GM21515 (cell line): Measurements from ENCODE around the gene PNLIPRP3.
"Not testable (repeated sequence)": the region's sequence is repeated elsewhere in the genome, so short reads cannot be mapped to it uniquely, and the experiment has no call there.

ENCODE experiments used
- ATAC-seq: cut with Tn5 transposase; IDR thresholded peaks from one replicate; pipeline ENCODE4 v1.9.1; 2021; ENCODE audit not compliant: unreplicated experiment

PNLIPRP3 gene

GRCh38 chr10:116427671-116428070, at the start of gene PNLIPRP3:
Gene PNLIPRP3 (plus strand): TSS chr10:116427847. CDS start chr10:116428013, 166 bp downstream.
- no peak for ATAC-seq

GRCh38 chr10:116382290-116382689, 45.4 kb upstream of the PNLIPRP3 start:
- no peak for ATAC-seq

- no peak for ATAC-seq
These were observed 42.3 kb upstream of the PNLIPRP3 start for GRCh38 chr10:116385311-116385710.

- ATAC-seq, result peak; percentile 50
These were observed 41.4 kb upstream of the PNLIPRP3 start for GRCh38 chr10:116385994-116386809.

- ATAC-seq, result not testable (repeated sequence)
These were observed 34.3 kb upstream of the PNLIPRP3 start for GRCh38 chr10:116393246-116393831.

- ATAC-seq, result no peak
These were observed 32.2 kb upstream of the PNLIPRP3 start for GRCh38 chr10:116395223-116395985.

- ATAC-seq, result no peak
These were observed 29.4 kb upstream of the PNLIPRP3 start for GRCh38 chr10:116398224-116398623.

GRCh38 chr10:116402858-116403257, 24.8 kb upstream of the PNLIPRP3 start:
- ATAC-seq, result no peak

- ATAC-seq, result no peak
These were observed 23.9 kb upstream of the PNLIPRP3 start for GRCh38 chr10:116403740-116404250.

- ATAC-seq, result no peak
These were observed 18.9 kb upstream of the PNLIPRP3 start for GRCh38 chr10:116408719-116409118.

GRCh38 chr10:116410351-116410750, 17.3 kb upstream of the PNLIPRP3 start:
- ATAC-seq, result no peak

GRCh38 chr10:116417821-116418220, 9.8 kb upstream of the PNLIPRP3 start:
- ATAC-seq, result no peak

- no peak for ATAC-seq
These were observed 9.3 kb upstream of the PNLIPRP3 start for GRCh38 chr10:116418389-116418788.

GRCh38 chr10:116421815-116422214, 5.8 kb upstream of the PNLIPRP3 start:
- no peak for ATAC-seq

GRCh38 chr10:116429288-116429977, 1.8 kb downstream of the PNLIPRP3 start:
- no peak for ATAC-seq

- ATAC-seq, result no peak
These were observed 2.6 kb downstream of the PNLIPRP3 start for GRCh38 chr10:116430288-116430687.

GRCh38 chr10:116431598-116431997, 4.0 kb downstream of the PNLIPRP3 start:
- ATAC-seq, result no peak

- ATAC-seq, result no peak
These were observed 9.5 kb downstream of the PNLIPRP3 start for GRCh38 chr10:116437076-116437692.

- ATAC-seq, result no peak
These were observed 12.8 kb downstream of the PNLIPRP3 start for GRCh38 chr10:116440330-116441030.
